WERI-Rb-1 (cell line): Measurements from ENCODE around the gene NKAIN2.
"Not testable (repeated sequence)": the region's sequence is repeated elsewhere in the genome, so short reads cannot be mapped to it uniquely, and the experiment has no call there.

Source experiments
- DNase-seq: peaks from one replicate; pipeline ENCODE4 v3.0.0-alpha.2; 2020
- H3K27ac ChIP-seq: fragments of 250-450 bp; sonication (Bioruptor Pico); 2 replicates; pipeline ENCODE4 v1.5.1; 2020; ENCODE audit warnings: mild to moderate bottlenecking, moderate library complexity
- H3K27me3 ChIP-seq: fragments of 250-450 bp; sonication (Bioruptor Pico); 2 replicates; pipeline ENCODE4 v1.5.1; 2021; ENCODE audit warnings: mild to moderate bottlenecking, low read depth, moderate library complexity; ENCODE audit not compliant: insufficient read depth, severe bottlenecking
- H3K36me3 ChIP-seq: fragments of 250-450 bp; sonication (Bioruptor Pico); 2 replicates; pipeline ENCODE4 v1.5.1; 2020; ENCODE audit warnings: mild to moderate bottlenecking, moderate library complexity
- H3K4me3 ChIP-seq: 2 replicates; pipeline ENCODE4 v1.5.1; 2011; ENCODE audit warnings: low read depth, mild to moderate bottlenecking, control low read depth, low read length
- H3K9me3 ChIP-seq: fragments of 250-450 bp; sonication (Bioruptor Pico); 2 replicates; pipeline ENCODE4 v1.5.1; 2021; ENCODE audit warnings: mild to moderate bottlenecking, moderate library complexity; ENCODE audit not compliant: severe bottlenecking
- TF ChIP-seq, protein P1 (sequence below): IDR thresholded peaks from 2 replicates; pipeline ENCODE4 v1.5.1; 2011; ENCODE audit warnings: low read depth, mild to moderate bottlenecking, control low read depth, inconsistent platforms, low read length

Gene NKAIN2

DNA sequence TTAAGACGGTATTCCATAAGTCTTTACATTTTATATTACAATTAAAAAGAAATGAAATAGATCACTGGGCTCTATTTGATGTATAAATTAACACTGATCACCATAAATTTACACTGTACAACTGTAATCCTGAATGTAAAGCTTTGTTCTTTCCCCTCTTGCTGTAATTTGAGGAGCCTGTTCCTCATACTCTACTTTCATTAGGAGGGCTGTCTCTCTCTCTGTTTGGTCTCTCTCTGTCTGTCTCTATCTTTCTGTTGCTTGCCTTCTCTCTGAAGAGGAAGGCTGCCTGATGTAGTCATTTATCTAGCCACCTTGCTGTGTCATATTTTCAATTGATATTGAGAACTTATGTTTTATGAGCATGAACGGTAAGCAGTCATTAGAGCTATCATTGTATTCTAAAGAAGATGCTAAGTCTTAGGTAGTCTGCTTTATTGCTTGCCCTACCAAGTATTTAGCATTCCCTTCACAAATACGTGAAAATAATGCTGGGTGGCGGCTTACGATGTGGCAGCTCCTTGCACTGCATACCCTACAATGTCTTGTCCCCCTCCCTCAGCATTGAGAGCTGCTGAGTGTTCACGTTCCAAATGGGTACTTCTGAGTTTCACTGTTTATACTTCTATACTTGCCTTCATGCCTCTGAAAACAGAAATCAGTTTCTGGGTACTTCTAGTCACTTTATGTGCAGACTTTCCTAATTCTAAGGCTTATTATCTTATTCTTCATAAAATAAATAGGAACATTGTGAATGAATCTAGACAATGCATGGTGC, 205.5 kb downstream of the NKAIN2 start:
- Histone ChIP-seq H3K36me3 (no peaks in the 10 kb centered on the region), H3K4me3 (no peak overlapping the region), H3K27ac (no peak overlapping the region), H3K9me3 (no peaks in the 10 kb centered on the region), H3K27me3 (no peaks in the 10 kb centered on the region)
- TF ChIP-seq, protein P1, sequence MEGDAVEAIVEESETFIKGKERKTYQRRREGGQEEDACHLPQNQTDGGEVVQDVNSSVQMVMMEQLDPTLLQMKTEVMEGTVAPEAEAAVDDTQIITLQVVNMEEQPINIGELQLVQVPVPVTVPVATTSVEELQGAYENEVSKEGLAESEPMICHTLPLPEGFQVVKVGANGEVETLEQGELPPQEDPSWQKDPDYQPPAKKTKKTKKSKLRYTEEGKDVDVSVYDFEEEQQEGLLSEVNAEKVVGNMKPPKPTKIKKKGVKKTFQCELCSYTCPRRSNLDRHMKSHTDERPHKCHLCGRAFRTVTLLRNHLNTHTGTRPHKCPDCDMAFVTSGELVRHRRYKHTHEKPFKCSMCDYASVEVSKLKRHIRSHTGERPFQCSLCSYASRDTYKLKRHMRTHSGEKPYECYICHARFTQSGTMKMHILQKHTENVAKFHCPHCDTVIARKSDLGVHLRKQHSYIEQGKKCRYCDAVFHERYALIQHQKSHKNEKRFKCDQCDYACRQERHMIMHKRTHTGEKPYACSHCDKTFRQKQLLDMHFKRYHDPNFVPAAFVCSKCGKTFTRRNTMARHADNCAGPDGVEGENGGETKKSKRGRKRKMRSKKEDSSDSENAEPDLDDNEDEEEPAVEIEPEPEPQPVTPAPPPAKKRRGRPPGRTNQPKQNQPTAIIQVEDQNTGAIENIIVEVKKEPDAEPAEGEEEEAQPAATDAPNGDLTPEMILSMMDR = no peak
- DNase-seq = no peak

DNA sequence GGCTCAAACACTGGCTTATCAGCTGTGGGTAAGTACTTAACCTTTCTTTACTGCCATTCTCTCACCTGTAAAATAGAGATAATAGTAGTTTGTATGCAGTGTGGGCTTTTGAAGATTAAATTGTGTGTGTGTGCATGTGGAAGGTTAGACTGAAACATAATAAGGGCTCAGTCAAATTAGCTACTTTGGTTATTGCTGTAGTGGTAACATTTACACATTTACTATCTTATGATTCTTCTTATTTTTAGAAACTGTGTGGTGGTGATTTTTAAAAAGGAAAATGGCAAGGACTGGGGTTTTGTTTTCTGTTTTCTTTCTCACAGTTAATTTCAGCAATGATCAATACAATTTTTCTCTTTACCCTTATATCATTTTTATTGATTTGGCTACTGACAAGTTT, 206.9 kb downstream of the NKAIN2 start:
- no peak for DNase-seq
- Histone ChIP-seq H3K36me3 (no peaks in the 10 kb centered on the region), H3K27me3 (no peaks in the 10 kb centered on the region), H3K4me3 (no peak overlapping the region), H3K27ac (no peak overlapping the region), H3K9me3 (no peaks in the 10 kb centered on the region)
- TF ChIP-seq, protein P1 = no peak

DNA sequence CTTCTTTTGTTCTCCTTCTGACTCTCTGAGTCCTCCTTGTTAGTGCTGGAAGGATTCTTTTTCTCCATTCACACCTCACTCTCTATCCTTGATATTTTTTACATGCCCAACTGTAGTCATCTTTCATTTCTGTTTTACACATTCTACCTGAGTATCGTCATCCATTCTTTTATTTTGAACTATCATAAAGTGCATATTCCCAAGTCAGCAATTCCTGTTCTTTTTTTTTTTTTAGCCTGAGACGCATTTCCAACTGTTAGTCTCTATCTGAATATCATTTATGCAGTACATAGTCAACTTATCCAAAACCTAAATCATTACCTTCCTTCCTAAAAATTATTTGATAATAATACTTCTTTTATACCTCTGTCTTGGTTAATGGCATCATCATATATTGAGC, 207.5 kb downstream of the NKAIN2 start:
- H3K4me3 ChIP-seq = no peak overlapping the region
- no peaks in the 10 kb centered on the region for H3K36me3 ChIP-seq
- H3K9me3 ChIP-seq = no peaks in the 10 kb centered on the region
- no peak overlapping the region for H3K27ac ChIP-seq
- no peaks in the 10 kb centered on the region for H3K27me3 ChIP-seq
- no peak for DNase-seq
- TF ChIP-seq, protein P1 = no peak

DNA sequence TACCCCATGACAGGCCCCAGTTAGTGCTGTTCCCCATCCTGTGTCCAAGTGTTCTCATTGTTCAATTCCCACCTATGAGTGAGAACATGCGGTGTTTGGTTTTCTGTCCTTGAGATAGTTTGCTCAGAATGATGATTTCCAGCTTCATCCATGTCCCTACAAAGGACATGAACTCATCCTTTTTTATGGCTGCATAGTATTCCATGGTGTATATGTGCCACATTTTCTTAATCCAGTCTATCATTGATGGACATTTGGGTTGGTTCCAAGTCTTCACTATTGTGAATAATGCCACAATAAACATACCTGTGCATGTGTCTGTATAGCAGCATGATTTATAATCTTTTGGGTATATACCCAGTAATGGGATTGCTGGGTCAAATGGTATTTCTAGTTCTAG, 218.4 kb downstream of the NKAIN2 start:
- not testable (repeated sequence) for H3K4me3 ChIP-seq, H3K27me3 ChIP-seq, DNase-seq, H3K36me3 ChIP-seq, H3K9me3 ChIP-seq, H3K27ac ChIP-seq

DNA sequence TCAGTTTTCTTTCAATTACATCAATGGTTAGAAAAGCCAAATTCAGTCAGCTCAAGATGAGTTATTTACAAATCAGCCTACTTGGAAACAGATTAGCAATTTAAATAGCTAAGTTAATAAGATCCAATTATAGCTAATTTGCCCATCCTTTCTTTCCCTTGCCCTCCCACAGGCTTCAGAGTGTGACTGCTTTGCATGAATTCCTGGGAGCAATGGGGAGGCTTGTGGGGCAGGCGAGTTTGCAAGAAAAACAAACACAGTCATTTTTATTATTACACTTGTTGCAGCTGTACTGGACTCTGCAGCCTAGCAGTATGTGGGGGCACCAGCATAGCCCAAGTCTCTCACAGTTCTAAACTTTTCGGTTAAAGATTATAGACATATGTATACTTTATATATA, 219.0 kb downstream of the NKAIN2 start:
- H3K9me3 ChIP-seq = no peaks in the 10 kb centered on the region
- no peaks in the 10 kb centered on the region for H3K36me3 ChIP-seq
- H3K27me3 ChIP-seq = no peaks in the 10 kb centered on the region
- no peak for DNase-seq
- H3K27ac ChIP-seq = no peak overlapping the region
- TF ChIP-seq, protein P1 = no peak
- H3K4me3 ChIP-seq = no peak overlapping the region

DNA sequence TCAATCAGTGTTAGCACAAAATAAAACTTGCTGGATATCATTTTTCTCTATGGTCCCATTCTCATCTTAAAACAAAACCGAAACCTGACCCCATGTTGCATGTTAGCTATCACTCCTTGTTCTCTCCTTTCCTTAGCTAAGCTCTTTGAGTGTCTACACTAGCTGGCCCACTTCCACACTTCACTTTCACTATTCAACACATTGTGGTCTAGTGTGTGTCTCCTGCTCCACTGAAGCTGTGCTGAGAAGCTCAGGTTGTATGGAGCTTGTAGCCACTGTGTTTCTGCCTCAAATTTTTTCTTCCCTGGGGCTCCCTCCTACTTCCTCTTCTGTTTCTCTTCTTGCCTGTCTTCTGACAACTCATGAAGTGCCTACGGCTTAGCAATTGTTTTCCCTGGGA, 223.0 kb downstream of the NKAIN2 start:
- H3K27ac ChIP-seq = no peak overlapping the region
- H3K9me3 ChIP-seq = no peaks in the 10 kb centered on the region
- no peak overlapping the region for H3K4me3 ChIP-seq
- H3K36me3 ChIP-seq = no peaks in the 10 kb centered on the region
- TF ChIP-seq, protein P1 = no peak
- no peaks in the 10 kb centered on the region for H3K27me3 ChIP-seq
- no peak for DNase-seq
